SK-N-SH treated with all-trans-retinoic acid at 6 μM for 48 hours (cell line): ENCODE results near the gene TAS2R14.

Experiments used
- ARNTL ChIP-seq: fragments of 450-650 bp; formaldehyde crosslinking; IDR thresholded peaks from 2 replicates; pipeline ENCODE4 v1.5.0; 2020; ENCODE audit warnings: low read depth, mild to moderate bottlenecking, moderate library complexity, borderline replicate concordance
- OSR1 ChIP-seq: fragments of 250-450 bp; sonication (Bioruptor Pico); IDR thresholded peaks from 2 replicates; pipeline ENCODE4 v1.8.0; 2022; ENCODE audit warnings: moderate library complexity, mild to moderate bottlenecking, inconsistent platforms
- POU6F1 ChIP-seq: fragments of 250-450 bp; sonication (Bioruptor Pico); IDR thresholded peaks from 2 replicates; pipeline ENCODE4 v1.8.0; 2021; ENCODE audit warnings: low read depth, mild to moderate bottlenecking, moderate library complexity, borderline replicate concordance
- SNAI2 ChIP-seq: fragments of 250-450 bp; sonication (Bioruptor Pico); IDR thresholded peaks from 2 replicates; pipeline ENCODE4 v1.5.0; 2020; ENCODE audit warnings: mild to moderate bottlenecking, moderate library complexity
- ZFP3 ChIP-seq: fragments of 250-450 bp; sonication (Bioruptor Pico); IDR thresholded peaks from 2 replicates; pipeline ENCODE4 v1.5.0; 2020; ENCODE audit warnings: mild to moderate bottlenecking, moderate library complexity
- ZNF8 ChIP-seq: fragments of 450-650 bp; formaldehyde crosslinking; IDR thresholded peaks from 2 replicates; pipeline ENCODE4 v1.5.0; 2020; ENCODE audit warnings: mild to moderate bottlenecking, moderate library complexity
- TF ChIP-seq, protein P1 (sequence below): fragments of 250-450 bp; sonication (Bioruptor Pico); IDR thresholded peaks from 2 replicates; pipeline ENCODE4 v1.5.1; 2021; ENCODE audit warnings: mild to moderate bottlenecking, moderate library complexity
- TF ChIP-seq, protein P2 (sequence below): fragments of 250-450 bp; sonication (Bioruptor Pico); IDR thresholded peaks from 2 replicates; pipeline ENCODE4 v1.8.0; 2020; ENCODE audit warnings: mild to moderate bottlenecking, moderate library complexity, borderline replicate concordance

DNA sequence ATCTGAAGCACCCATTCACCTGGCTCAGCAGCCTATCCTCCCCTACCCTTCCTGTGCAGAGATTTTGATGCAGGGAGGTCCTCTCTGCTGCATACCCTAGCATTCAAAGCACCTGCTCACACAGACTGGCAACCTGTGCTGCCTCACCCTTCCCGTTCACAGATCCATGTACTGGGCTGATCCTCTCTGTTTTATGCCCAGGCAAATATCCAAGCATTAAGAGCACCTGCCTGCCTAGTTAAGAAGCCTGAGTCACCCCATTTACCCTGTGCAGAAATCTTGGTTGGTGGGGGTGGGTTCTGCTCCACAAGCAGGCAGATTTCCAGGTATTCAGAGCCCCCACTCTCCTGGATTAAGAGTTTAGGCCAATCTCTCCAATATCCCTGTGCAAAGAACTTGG, 38.1 kb downstream of the TAS2R14 start:
- TF ChIP-seq, protein P1, sequence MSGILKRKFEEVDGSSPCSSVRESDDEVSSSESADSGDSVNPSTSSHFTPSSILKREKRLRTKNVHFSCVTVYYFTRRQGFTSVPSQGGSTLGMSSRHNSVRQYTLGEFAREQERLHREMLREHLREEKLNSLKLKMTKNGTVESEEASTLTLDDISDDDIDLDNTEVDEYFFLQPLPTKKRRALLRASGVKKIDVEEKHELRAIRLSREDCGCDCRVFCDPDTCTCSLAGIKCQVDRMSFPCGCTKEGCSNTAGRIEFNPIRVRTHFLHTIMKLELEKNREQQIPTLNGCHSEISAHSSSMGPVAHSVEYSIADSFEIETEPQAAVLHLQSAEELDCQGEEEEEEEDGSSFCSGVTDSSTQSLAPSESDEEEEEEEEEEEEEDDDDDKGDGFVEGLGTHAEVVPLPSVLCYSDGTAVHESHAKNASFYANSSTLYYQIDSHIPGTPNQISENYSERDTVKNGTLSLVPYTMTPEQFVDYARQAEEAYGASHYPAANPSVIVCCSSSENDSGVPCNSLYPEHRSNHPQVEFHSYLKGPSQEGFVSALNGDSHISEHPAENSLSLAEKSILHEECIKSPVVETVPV (CRISPR knock-in tag): no peak
- TF ChIP-seq ARNTL (CRISPR knock-in tag): no peak
- no peak for TF ChIP-seq ZFP3 (CRISPR knock-in tag)
- TF ChIP-seq, protein P2, sequence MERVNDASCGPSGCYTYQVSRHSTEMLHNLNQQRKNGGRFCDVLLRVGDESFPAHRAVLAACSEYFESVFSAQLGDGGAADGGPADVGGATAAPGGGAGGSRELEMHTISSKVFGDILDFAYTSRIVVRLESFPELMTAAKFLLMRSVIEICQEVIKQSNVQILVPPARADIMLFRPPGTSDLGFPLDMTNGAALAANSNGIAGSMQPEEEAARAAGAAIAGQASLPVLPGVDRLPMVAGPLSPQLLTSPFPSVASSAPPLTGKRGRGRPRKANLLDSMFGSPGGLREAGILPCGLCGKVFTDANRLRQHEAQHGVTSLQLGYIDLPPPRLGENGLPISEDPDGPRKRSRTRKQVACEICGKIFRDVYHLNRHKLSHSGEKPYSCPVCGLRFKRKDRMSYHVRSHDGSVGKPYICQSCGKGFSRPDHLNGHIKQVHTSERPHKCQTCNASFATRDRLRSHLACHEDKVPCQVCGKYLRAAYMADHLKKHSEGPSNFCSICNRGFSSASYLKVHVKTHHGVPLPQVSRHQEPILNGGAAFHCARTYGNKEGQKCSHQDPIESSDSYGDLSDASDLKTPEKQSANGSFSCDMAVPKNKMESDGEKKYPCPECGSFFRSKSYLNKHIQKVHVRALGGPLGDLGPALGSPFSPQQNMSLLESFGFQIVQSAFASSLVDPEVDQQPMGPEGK (CRISPR knock-in tag): no peak
- no peak for TF ChIP-seq SNAI2 (CRISPR knock-in tag)
- TF ChIP-seq ZNF8 (CRISPR knock-in tag): no peak
- TF ChIP-seq POU6F1 (CRISPR knock-in tag): no peak
- no peak for TF ChIP-seq OSR1 (CRISPR knock-in tag)
